HCT116 (cell line): Measurements from ENCODE around the gene LRFN2.

Experiments
- EZH2 ChIP-seq: fragments of 200-600 bp; sonication (generic); IDR thresholded peaks from 2 replicates; pipeline ENCODE4 v1.6.1; 2017; ENCODE audit warnings: antibody characterized with exemption, mixed run types
- EZH2phosphoT487 ChIP-seq: fragments of 200-600 bp; IDR thresholded peaks from 2 replicates; pipeline ENCODE4 v1.6.1; 2018; ENCODE audit warnings: antibody characterized with exemption, borderline replicate concordance
- JUND ChIP-seq: IDR thresholded peaks from 2 replicates; pipeline ENCODE4 v1.6.1; 2012
- POLR2A ChIP-seq: IDR thresholded peaks from 2 replicates; pipeline ENCODE4 v1.7.0; 2011; ENCODE audit warnings: borderline replicate concordance; ENCODE audit not compliant: insufficient read depth, insufficient read length; ENCODE audit errors: extremely low read depth
- POLR2AphosphoS5 ChIP-seq: IDR thresholded peaks from 2 replicates; pipeline ENCODE4 v1.6.1; 2011; ENCODE audit warnings: mild to moderate bottlenecking, low read depth, low read length, moderate library complexity
- RAD21 ChIP-seq: IDR thresholded peaks from 2 replicates; pipeline ENCODE4 v1.6.1; 2012; ENCODE audit warnings: low read depth, mild to moderate bottlenecking
- YY1 ChIP-seq: IDR thresholded peaks from 2 replicates; pipeline ENCODE4 v1.6.1; 2011; ENCODE audit warnings: low read length, low read depth, moderate library complexity, mild to moderate bottlenecking; ENCODE audit not compliant: insufficient replicate concordance; ENCODE audit errors: extremely low read depth
- ZNF274 ChIP-seq: fragments of 200-500 bp; sonication (Bioruptor generic); IDR thresholded peaks from 2 replicates; pipeline ENCODE4 v1.6.1; 2014; ENCODE audit warnings: mild to moderate bottlenecking, low read depth, low read length, inconsistent platforms
- TF ChIP-seq, protein P1 (sequence below), 3 experiments: fragments of 200-600 bp in 1 of 3; sonication (generic) in 1 of 3; IDR thresholded peaks in 2 of 3; conservative IDR thresholded peaks in 1 of 3; 2 replicates each; pipeline ENCODE4 v1.5.1; 2012 to 2017; ENCODE audit warnings: low read depth in 2 of 3, low read length in 2 of 3, antibody characterized with exemption in 1 of 3, borderline replicate concordance in 1 of 3, control low read depth in 1 of 3, mild to moderate bottlenecking in 1 of 3, mixed read lengths in 1 of 3, mixed run types in 1 of 3, moderate library complexity in 1 of 3; ENCODE audit not compliant: insufficient read depth in 1 of 3
- TF ChIP-seq, protein P2 (sequence below): IDR thresholded peaks from 2 replicates; pipeline ENCODE4 v1.6.1; 2012; ENCODE audit warnings: low read depth
- TF ChIP-seq, protein P3 (sequence below): IDR thresholded peaks from 2 replicates; pipeline ENCODE4 v1.6.1; 2012

DNA sequence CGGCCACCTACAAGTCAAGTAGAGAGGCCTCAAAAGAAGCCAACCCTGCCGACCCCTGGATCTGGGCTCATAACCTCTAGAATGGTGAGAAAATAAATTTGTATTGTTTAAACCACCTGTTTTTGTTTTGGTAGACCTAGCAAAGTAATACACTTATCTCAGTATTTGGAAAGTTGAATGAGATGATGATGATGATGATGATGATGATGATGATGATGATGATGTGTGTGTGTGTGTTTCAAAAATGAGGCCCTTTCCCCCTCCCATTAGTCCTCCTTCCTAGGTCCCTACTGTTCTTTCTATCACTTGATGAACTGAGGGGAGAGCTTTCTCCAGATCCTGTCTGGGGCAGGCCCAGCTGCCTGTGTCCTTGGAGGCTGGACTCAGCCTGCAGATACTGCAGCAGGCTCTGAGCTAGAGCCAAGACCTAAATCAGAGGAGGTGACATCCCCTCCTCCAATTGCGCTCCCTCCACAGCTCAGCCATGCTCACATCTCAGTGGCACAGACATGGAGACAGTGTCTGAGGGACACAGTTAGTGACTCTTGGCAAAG lies 120.1 kb downstream of the LRFN2 start:
- TF ChIP-seq, protein P1, sequence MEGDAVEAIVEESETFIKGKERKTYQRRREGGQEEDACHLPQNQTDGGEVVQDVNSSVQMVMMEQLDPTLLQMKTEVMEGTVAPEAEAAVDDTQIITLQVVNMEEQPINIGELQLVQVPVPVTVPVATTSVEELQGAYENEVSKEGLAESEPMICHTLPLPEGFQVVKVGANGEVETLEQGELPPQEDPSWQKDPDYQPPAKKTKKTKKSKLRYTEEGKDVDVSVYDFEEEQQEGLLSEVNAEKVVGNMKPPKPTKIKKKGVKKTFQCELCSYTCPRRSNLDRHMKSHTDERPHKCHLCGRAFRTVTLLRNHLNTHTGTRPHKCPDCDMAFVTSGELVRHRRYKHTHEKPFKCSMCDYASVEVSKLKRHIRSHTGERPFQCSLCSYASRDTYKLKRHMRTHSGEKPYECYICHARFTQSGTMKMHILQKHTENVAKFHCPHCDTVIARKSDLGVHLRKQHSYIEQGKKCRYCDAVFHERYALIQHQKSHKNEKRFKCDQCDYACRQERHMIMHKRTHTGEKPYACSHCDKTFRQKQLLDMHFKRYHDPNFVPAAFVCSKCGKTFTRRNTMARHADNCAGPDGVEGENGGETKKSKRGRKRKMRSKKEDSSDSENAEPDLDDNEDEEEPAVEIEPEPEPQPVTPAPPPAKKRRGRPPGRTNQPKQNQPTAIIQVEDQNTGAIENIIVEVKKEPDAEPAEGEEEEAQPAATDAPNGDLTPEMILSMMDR (IDR thresholded peaks at IDR 0.05 in 2 of 3, conservative IDR thresholded peaks at IDR 0.05 in 1 of 3; ENCODE audit: borderline replicate concordance in 1 of 3, insufficient read depth in 1 of 3, low read depth in 2 of 3, low read length in 2 of 3): no peak
- TF ChIP-seq RAD21 (no peak), POLR2AphosphoS5 (no peak), EZH2phosphoT487 (no peak), EZH2 (no peak), ZNF274 (no peak), POLR2A (no peak), JUND (no peak), YY1 (no peak)
- TF ChIP-seq, protein P2, sequence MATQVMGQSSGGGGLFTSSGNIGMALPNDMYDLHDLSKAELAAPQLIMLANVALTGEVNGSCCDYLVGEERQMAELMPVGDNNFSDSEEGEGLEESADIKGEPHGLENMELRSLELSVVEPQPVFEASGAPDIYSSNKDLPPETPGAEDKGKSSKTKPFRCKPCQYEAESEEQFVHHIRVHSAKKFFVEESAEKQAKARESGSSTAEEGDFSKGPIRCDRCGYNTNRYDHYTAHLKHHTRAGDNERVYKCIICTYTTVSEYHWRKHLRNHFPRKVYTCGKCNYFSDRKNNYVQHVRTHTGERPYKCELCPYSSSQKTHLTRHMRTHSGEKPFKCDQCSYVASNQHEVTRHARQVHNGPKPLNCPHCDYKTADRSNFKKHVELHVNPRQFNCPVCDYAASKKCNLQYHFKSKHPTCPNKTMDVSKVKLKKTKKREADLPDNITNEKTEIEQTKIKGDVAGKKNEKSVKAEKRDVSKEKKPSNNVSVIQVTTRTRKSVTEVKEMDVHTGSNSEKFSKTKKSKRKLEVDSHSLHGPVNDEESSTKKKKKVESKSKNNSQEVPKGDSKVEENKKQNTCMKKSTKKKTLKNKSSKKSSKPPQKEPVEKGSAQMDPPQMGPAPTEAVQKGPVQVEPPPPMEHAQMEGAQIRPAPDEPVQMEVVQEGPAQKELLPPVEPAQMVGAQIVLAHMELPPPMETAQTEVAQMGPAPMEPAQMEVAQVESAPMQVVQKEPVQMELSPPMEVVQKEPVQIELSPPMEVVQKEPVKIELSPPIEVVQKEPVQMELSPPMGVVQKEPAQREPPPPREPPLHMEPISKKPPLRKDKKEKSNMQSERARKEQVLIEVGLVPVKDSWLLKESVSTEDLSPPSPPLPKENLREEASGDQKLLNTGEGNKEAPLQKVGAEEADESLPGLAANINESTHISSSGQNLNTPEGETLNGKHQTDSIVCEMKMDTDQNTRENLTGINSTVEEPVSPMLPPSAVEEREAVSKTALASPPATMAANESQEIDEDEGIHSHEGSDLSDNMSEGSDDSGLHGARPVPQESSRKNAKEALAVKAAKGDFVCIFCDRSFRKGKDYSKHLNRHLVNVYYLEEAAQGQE: no peak
- TF ChIP-seq, protein P3, sequence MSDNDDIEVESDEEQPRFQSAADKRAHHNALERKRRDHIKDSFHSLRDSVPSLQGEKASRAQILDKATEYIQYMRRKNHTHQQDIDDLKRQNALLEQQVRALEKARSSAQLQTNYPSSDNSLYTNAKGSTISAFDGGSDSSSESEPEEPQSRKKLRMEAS: no peak
